HG03097 (cell line): ENCODE measurements around the gene NLGN2.

Experiments
- ATAC-seq: cut with Tn5 transposase; IDR thresholded peaks from one replicate; pipeline ENCODE4 v1.9.1; 2021; ENCODE audit not compliant: unreplicated experiment, low FRiP score

Gene NLGN2

GRCh38 chr17:7391307-7391706 lies 16.3 kb upstream of the NLGN2 start:
- no peak for ATAC-seq

GRCh38 chr17:7392696-7393612 lies 14.7 kb upstream of the NLGN2 start:
- no peak for ATAC-seq

GRCh38 chr17:7393613-7394451 lies 13.8 kb upstream of the NLGN2 start:
- ATAC-seq: peak; percentile 27

GRCh38 chr17:7394452-7395191 lies 13.0 kb upstream of the NLGN2 start, which contains the start of gene PLSCR3:
Gene PLSCR3, minus strand, starts transcription at chr17:7394525. Its CDS starts 415 bp downstream, at chr17:7394110.
- peak; percentile 64 for ATAC-seq

- no peak for ATAC-seq
These were observed 11.5 kb upstream of the NLGN2 start for GRCh38 chr17:7396147-7396546.

- no peak for ATAC-seq
These were observed 9.0 kb upstream of the NLGN2 start for GRCh38 chr17:7398612-7399011.

- no peak for ATAC-seq
These were observed 4.5 kb upstream of the NLGN2 start for GRCh38 chr17:7403043-7403726.

GRCh38 chr17:7403727-7403976 lies 4.0 kb upstream of the NLGN2 start:
- ATAC-seq: no peak

GRCh38 chr17:7403977-7404736 lies 3.5 kb upstream of the NLGN2 start, which contains the start of gene TMEM256:
Gene TMEM256, minus strand, starts transcription at chr17:7404097. Its CDS starts 13 bp downstream, at chr17:7404084.
- peak; percentile 87 for ATAC-seq

- peak; percentile 2 for ATAC-seq
These were observed 2.8 kb upstream of the NLGN2 start for GRCh38 chr17:7404737-7405349.

GRCh38 chr17:7405350-7406234 lies 2.1 kb upstream of the NLGN2 start:
- ATAC-seq: no peak

- no peak for ATAC-seq
These were observed 1.3 kb upstream of the NLGN2 start for GRCh38 chr17:7406235-7406825.

- no peak for ATAC-seq
These were observed 563 bp upstream of the NLGN2 start for GRCh38 chr17:7407082-7407481.

- ATAC-seq: no peak
These were observed 645 bp downstream of the NLGN2 start for GRCh38 chr17:7408252-7408727.

- no peak for ATAC-seq
These were observed 1.2 kb downstream of the NLGN2 start for GRCh38 chr17:7408863-7409262.

- no peak for ATAC-seq
These were observed 2.1 kb downstream of the NLGN2 start for GRCh38 chr17:7409716-7410115.

GRCh38 chr17:7410634-7411426 lies 3.2 kb downstream of the NLGN2 start:
- ATAC-seq: no peak
